22Rv1 (cell line): Measurements from ENCODE around the gene HAPLN3.

ENCODE experiments used
- ZFX ChIP-seq: fragments of 450-650 bp; IDR thresholded peaks from 2 replicates; pipeline ENCODE4 v1.6.1; 2017; ENCODE audit warnings: antibody characterized with exemption, borderline replicate concordance
- TF ChIP-seq, protein P1 (sequence below): fragments of 450-650 bp; IDR thresholded peaks from 2 replicates; pipeline ENCODE4 v1.5.1; 2017; ENCODE audit warnings: mild to moderate bottlenecking

DNA sequence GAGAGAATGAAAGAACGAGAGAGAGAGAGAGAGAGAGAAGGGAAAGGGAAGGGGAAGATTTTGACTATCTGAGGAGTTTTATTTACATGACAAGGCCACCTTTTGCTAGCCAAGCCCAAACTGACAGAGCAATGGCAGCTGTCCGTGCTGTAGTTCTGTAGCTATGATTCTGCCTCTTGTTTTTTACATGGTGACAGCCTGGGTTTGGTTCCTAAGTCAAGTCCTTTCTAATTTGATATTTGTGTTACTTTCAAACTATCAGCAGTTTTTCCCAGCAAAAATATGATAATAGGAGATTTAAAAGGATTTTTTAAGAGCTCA is 44.1 kb upstream of the HAPLN3 start:
- TF ChIP-seq, protein P1, sequence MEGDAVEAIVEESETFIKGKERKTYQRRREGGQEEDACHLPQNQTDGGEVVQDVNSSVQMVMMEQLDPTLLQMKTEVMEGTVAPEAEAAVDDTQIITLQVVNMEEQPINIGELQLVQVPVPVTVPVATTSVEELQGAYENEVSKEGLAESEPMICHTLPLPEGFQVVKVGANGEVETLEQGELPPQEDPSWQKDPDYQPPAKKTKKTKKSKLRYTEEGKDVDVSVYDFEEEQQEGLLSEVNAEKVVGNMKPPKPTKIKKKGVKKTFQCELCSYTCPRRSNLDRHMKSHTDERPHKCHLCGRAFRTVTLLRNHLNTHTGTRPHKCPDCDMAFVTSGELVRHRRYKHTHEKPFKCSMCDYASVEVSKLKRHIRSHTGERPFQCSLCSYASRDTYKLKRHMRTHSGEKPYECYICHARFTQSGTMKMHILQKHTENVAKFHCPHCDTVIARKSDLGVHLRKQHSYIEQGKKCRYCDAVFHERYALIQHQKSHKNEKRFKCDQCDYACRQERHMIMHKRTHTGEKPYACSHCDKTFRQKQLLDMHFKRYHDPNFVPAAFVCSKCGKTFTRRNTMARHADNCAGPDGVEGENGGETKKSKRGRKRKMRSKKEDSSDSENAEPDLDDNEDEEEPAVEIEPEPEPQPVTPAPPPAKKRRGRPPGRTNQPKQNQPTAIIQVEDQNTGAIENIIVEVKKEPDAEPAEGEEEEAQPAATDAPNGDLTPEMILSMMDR, result no peak
- no peak for TF ChIP-seq ZFX
